PC-3 (cell line): ENCODE measurements around the gene LCNL1. TPM values are rescaled to one million over a fixed set of nuclear protein-coding genes. Genes with fewer than 3 reads are reported as not detected.

Experiments used
- ATAC-seq: fragments of 200-7000 bp; cut with Tn5 transposase; 2 replicates; pipeline ENCODE4 v1.9.1; 2020; ENCODE audit warnings: mild to moderate bottlenecking, moderate library complexity
- BruUV-seq: library from RNA; stranded (reverse); fragments of 400-500 nt; replicated peaks from 2 replicates; lab custom pipeline; 2021; lab: Mats Ljungman, UMichigan
- CTCF ChIA-PET: fragments of 300-600 bp; sonication (Branson Sonifier 250); formaldehyde crosslinking; loops from one replicate; lab custom pipeline; 2022; ENCODE audit warnings: antibody characterized with exemption; lab: Charles Lee
- POLR2A ChIA-PET: fragments of 300-600 bp; sonication (Branson Sonifier 250); formaldehyde crosslinking; loops from one replicate; lab custom pipeline; 2022; ENCODE audit warnings: antibody characterized with exemption; ENCODE audit not compliant: unreplicated experiment; lab: Charles Lee
- DNase-seq: peaks from one replicate; pipeline ENCODE4 v3.0.0-alpha.2; 2015
- H2AFZ ChIP-seq: fragments of 300-600 bp; sonication (generic); 2 replicates; pipeline ENCODE4 v1.6.0; 2016; ENCODE audit warnings: antibody characterized with exemption, low read length
- H3F3A ChIP-seq: fragments of 300-600 bp; sonication (generic); one replicate; pipeline ENCODE4 v1.6.0; 2017; ENCODE audit warnings: antibody characterized with exemption, low read length, control low read depth, mild to moderate bottlenecking; ENCODE audit not compliant: unreplicated experiment
- H3K27ac ChIP-seq: fragments of 300-600 bp; sonication (generic); 2 replicates; pipeline ENCODE4 v1.5.1; 2016; ENCODE audit warnings: mild to moderate bottlenecking, low read length
- H3K27me3 ChIP-seq: fragments of 300-600 bp; sonication (generic); 2 replicates; pipeline ENCODE4 v1.6.1; 2016; ENCODE audit warnings: low read length, mixed read lengths
- H3K36me3 ChIP-seq: fragments of 300-600 bp; sonication (generic); 2 replicates; pipeline ENCODE4 v1.6.1; 2016; ENCODE audit warnings: low read depth, mixed run types, low read length, mixed read lengths
- H3K4me1 ChIP-seq: fragments of 300-600 bp; sonication (generic); 2 replicates; pipeline ENCODE4 v1.5.1; 2016; ENCODE audit warnings: low read length; ENCODE audit not compliant: insufficient read depth
- H3K4me2 ChIP-seq: fragments of 300-600 bp; sonication (generic); 2 replicates; pipeline ENCODE4 v1.6.0; 2016; ENCODE audit warnings: low read length
- H3K4me3 ChIP-seq: fragments of 300-600 bp; sonication (generic); 2 replicates; pipeline ENCODE4 v1.5.1; 2016; ENCODE audit warnings: mild to moderate bottlenecking, low read length, mixed read lengths
- H3K79me2 ChIP-seq: fragments of 300-600 bp; sonication (generic); 2 replicates; pipeline ENCODE4 v1.6.1; 2017; ENCODE audit warnings: low read length, mixed read lengths
- H3K9ac ChIP-seq: fragments of 300-600 bp; sonication (generic); 2 replicates; pipeline ENCODE4 v1.6.0; 2016; ENCODE audit warnings: mild to moderate bottlenecking, low read length
- H3K9me2 ChIP-seq: fragments of 300-600 bp; sonication (generic); replicated peaks from 2 replicates; pipeline ENCODE4 v1.6.1; 2016; ENCODE audit warnings: mixed run types, low read length, mixed read lengths
- H3K9me3 ChIP-seq: fragments of 300-600 bp; sonication (generic); 2 replicates; pipeline ENCODE4 v1.6.1; 2016; ENCODE audit warnings: low read length, mixed read lengths
- H4K20me1 ChIP-seq: fragments of 300-600 bp; sonication (generic); 2 replicates; pipeline ENCODE4 v1.6.1; 2016; ENCODE audit warnings: low read length, mixed read lengths
- EZH2 ChIP-seq: fragments of 300-600 bp; sonication (generic); IDR thresholded peaks from one replicate; pipeline ENCODE4 v1.6.1; 2017; ENCODE audit warnings: antibody characterized with exemption, mild to moderate bottlenecking, low read length; ENCODE audit not compliant: unreplicated experiment
- EZH2phosphoT487 ChIP-seq: fragments of 300-600 bp; sonication (generic); IDR thresholded peaks from 2 replicates; pipeline ENCODE4 v1.6.1; 2018; ENCODE audit warnings: mild to moderate bottlenecking, antibody characterized with exemption, low read length, borderline replicate concordance
- intact Hi-C: fragments of 100-400 bp; cut with micrococcal nuclease; formaldehyde crosslinking; loops from 2 replicates; pipeline ENCODE4 v1.9.0; 2023
- total RNA-seq: library from RNA; depleted of rRNA; stranded (reverse); fragments of >200 nt; gene quantifications from 2 replicates; pipeline ENCODE4 v1.2.3, GENCODE V29; 2014
- TF ChIP-seq, protein P1 (sequence below): fragments of 300-600 bp; sonication (generic); conservative IDR thresholded peaks from 2 replicates; pipeline ENCODE4 v1.5.1; 2017; ENCODE audit warnings: antibody characterized with exemption, low read depth, mild to moderate bottlenecking, low read length

LCNL1 gene
- total RNA-seq, 1 experiment from 2014 or later, result not detected

DNA sequence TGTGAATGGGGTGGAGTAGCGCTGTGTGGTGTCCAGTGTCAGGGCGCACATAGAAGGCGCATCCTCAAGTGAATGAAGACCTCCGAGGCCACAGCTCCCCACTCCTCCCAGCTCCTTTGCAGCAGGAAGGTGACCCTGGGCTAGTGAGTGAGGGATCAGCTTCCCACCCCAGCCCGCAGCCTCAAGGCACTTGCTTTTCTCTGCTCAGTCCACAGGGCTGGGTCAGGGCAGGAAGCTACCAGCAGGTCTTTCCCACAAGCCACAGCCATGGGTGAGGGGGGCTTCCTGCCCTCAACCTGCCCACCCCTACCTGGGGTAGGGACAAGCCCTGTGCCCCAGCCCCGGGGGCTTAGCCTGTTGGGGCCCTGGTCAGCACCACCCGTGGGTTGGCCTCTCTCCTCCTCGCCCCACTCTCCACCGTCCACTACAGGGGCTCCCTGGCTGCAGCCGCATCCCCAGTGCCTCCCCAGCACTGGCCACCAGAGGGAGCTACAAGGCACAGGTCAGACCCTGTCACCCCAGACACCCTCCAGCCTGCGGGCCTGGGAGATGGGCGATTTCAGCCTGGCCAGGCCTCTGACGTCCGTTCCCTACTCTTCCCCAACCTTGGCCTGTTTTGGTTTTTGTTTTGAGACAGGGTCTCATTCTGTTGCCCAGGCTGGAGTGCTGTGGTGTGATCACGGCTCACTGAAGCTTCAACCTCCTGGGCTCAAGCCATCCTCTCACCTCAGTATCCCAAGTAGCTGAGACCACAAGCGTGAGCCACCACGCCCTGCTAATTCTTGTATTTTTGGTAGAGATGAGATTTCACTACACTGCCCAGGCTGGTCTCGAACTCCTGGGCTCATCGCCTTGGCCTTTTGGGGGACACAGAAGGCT lies 46.5 kb downstream of the LCNL1 start:
- H3K27ac ChIP-seq, result no peak overlapping the region
- H3K9me3 ChIP-seq, result no peaks in the 10 kb centered on the region
- H3K79me2 ChIP-seq, result peaks cover 12% of the 10 kb centered on the region; the same call in 1 of the 2 replicates
- H2AFZ ChIP-seq, result no peak overlapping the region
- H3K36me3 ChIP-seq, result no peaks in the 10 kb centered on the region
- H4K20me1 ChIP-seq, result no peaks in the 10 kb centered on the region
- no peaks in the 10 kb centered on the region for H3K27me3 ChIP-seq
- ChIA-PET POLR2A (interaction anchor here (0.5 to 0.6 kb wide), 2 partner anchors 28 to 238 kb away, joined by 3 to 4 read pairs; partner anchors contain the start of gene TMEM141), CTCF (interaction anchor here (0.5 to 1.3 kb wide), 12 partner anchors 15 to 268 kb away, joined by 3 to 12 read pairs (median 4); partner anchors contain the start of genes CLIC3, NPDC1, PAXX and SAPCD2)
- no peak overlapping the region for H3K9ac ChIP-seq
- intact Hi-C loops, result loop anchor here (5.0 kb wide), 1 partner anchor 127 kb away; no protein-coding TSS in a partner anchor
- peak; percentile 66 for DNase-seq
- peaks cover 13% of the 10 kb centered on the region; the same call in 1 of the 2 replicates for H3K4me1 ChIP-seq
- no TSS peak for BruUV-seq
- TF ChIP-seq EZH2phosphoT487 (no peak), EZH2 (no peak)
- TF ChIP-seq, protein P1, sequence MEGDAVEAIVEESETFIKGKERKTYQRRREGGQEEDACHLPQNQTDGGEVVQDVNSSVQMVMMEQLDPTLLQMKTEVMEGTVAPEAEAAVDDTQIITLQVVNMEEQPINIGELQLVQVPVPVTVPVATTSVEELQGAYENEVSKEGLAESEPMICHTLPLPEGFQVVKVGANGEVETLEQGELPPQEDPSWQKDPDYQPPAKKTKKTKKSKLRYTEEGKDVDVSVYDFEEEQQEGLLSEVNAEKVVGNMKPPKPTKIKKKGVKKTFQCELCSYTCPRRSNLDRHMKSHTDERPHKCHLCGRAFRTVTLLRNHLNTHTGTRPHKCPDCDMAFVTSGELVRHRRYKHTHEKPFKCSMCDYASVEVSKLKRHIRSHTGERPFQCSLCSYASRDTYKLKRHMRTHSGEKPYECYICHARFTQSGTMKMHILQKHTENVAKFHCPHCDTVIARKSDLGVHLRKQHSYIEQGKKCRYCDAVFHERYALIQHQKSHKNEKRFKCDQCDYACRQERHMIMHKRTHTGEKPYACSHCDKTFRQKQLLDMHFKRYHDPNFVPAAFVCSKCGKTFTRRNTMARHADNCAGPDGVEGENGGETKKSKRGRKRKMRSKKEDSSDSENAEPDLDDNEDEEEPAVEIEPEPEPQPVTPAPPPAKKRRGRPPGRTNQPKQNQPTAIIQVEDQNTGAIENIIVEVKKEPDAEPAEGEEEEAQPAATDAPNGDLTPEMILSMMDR, result peak; percentile 80
- ATAC-seq, result peak; percentile 59
- H3F3A ChIP-seq, result no peaks in the 10 kb centered on the region
- H3K9me2 ChIP-seq, result no peaks in the 10 kb centered on the region
- peak overlapping the region; percentile 68; the same call in 1 of the 2 replicates for H3K4me3 ChIP-seq
- peak overlapping the region; percentile 97 for H3K4me2 ChIP-seq

GRCh38 chr9:137030006-137030405 lies 47.2 kb downstream of the LCNL1 start:
- TF ChIP-seq EZH2 (no peak), EZH2phosphoT487 (no peak)
- TF ChIP-seq, protein P1, result no peak
- ChIA-PET CTCF (interaction anchor here (0.5 to 1.3 kb wide), 9 partner anchors 15 to 137 kb away, joined by 3 to 12 read pairs (median 4); partner anchors contain the start of genes CLIC3, PAXX and SAPCD2), POLR2A (interaction anchor here (0.6 kb wide), 1 partner anchor 28 kb away, joined by 3 read pairs; no protein-coding TSS in a partner anchor)
- Histone ChIP-seq H3K27me3 (no peaks in the 10 kb centered on the region), H3K9me2 (no peaks in the 10 kb centered on the region), H3K4me2 (no peak overlapping the region), H3K4me1 (peaks cover 20% of the 10 kb centered on the region), H3K4me3 (no peak overlapping the region), H3K27ac (no peak overlapping the region), H2AFZ (no peak overlapping the region), H3K79me2 (peaks cover 12% of the 10 kb centered on the region; the same call in 1 of the 2 replicates), H3K9me3 (no peaks in the 10 kb centered on the region), H3K9ac (no peak overlapping the region), H3K36me3 (no peaks in the 10 kb centered on the region), H4K20me1 (no peaks in the 10 kb centered on the region), H3F3A (no peaks in the 10 kb centered on the region)
- intact Hi-C loops, result no loop called here
- DNase-seq, result no peak
- BruUV-seq, result no TSS peak
- ATAC-seq, result no peak
